NCI-H2107 (cell line): Measurements from ENCODE around the gene BAG5.
A peak's percentile ranks its signal among the peaks of the same experiment; 100 is the strongest.

Source experiments
- DNase-seq: peaks from one replicate; lab custom pipeline; 2025; lab: John Stamatoyannopoulos, UW

BAG5 gene

DNA sequence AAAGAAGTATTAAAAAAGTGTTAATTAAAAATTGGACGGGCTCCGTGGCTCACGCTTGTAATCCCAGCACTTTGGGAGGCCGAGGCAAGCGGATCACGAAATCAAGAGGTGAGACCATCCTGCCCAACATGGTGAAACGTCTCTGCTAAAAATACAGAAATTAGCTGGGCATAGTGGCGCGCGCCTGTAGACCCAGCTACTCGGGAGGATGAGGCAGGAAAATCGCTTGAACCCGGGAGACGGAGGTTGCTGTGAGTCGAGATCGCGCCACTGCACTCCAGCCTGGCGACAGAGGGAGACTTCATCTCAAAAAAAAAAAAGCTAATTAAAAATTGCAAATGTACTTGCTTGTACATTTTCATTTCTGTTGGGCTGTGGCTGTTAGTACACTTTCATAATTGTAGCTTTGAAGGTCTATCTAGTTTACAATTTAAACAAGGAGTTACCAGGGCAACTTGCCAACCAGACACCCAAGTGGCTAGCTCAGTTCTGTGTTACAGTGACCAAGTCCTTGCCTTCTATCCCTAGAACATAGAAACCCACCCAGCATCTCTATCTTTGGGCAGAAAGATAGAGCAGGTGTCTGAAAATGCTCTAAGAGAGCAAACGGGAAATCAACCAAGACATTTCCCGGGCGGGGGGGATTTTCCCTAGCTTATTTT is 1.5 kb upstream of the BAG5 start:
- DNase-seq: no peak

GRCh38 chr14:103563226-103563620 is 766 bp upstream of the BAG5 start:
- no peak for DNase-seq

GRCh38 chr14:103562179-103562428 is 353 bp downstream of the BAG5 start:
- DNase-seq: no peak

- peak; percentile 31 for DNase-seq
Measured at GRCh38 chr14:103561381-103562178, 877 bp downstream of the BAG5 start.

DNA sequence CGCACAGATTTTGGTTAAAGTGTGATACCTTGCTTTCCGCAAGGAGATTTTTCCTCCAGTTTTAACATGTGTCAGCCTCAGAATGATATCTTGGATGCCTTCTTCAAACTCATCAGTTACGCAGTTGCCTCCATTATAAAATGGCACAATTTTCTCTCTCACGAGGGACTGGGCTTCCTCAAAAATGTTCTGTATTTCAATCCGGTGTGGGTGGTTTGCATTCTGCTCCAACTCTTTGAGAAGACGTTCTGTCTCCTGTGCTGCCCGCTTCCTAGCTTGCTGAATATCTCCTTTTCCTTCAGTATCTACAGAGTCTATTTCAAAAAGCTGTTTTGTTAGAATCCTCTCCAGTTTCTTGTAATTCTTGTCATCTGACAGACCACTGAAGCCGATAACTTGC is 1.8 kb downstream of the BAG5 start:
- no peak for DNase-seq

DNA sequence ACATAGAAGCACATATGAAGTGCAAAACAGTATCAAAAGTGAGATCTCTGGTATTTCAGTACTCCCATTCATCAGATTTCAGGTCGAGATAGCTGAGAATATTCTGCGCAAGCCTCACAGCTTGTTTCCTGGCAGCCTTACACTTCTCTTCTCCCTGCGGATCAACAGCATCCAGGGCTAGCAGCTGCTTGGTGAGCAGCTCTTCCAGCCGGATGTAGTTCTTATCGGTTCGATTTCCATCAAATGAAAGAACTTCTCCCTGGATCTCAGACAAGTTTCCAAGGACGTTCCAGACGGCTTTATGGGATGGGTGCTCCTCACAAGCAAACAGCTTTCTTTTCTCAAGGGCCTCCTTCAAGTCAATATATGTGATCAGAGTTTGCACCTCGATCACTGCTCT is 2.7 kb downstream of the BAG5 start:
- DNase-seq: no peak

DNA sequence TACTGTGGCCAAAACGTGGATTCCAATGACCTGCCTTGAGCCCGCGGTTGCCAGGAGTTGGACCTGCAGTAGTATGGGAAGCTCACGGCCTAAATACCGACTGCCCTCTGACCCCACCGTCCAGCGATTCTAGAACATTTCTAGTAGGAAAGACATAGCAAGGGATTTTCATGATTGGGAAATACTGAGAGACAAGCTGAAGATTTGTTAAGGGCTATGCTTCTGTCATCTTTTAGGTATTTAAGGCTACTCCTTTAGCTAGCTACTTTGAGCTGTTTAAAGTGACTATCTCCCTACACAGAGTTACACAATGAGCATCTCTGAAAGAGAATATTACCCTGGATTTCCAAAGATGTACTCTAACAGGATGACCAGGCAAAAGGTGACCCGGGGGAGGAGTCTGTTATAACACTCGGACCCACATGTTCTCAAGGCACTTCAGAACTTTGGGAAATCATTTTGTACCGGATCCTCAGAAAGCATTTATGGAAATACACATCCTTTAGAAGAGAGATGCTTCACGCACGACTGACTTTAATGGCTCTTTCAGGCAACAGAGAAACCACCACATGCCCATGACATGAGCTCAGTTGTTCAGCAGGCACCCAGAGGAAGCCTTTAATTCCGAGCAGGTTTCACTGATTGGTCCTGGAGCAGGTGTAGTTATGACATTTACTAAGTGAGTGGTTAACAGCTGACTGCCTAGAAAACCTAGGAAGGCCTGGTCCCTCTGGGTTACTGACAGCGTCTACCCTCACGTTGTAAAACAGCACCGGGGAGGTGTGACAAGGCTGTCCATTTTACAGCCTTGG is 4.2 kb downstream of the BAG5 start:
- peak; percentile 89 for DNase-seq

DNA sequence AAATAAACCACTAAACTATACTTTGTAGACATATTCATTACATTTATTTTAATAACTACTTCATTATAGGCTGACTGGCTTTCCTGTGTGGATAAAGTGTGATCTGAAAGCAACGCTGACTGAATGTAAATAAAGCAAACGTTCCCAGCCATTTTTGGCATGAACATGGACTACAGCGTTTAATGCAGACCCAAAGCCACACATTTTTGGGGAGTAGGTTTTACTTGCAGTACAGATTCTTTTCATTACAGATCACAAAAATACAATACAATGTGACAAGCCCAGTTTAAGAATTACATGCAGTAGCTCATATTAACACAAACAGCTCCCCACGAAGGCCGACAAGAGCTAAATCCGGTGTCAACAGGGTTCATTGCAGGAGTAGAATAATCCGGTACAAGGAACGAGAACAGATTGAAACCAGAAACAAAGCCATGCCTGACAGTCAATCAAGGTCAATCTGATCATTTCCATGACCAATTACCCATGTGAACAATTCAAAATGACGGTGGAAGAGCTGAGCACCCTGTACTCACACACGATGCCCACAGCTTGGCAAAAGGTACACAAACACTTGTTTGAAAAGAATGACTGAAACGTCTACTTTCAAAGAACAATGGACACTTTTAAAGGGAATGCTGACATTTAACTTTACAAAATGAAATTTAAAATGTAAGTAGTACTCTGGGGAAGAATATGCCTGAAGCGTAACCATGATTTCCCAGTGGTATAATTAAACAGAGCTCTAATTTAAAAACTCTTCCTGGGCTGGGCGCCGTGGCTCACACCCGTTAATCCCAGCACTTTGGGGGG is 5.3 kb downstream of the BAG5 start:
- DNase-seq: no peak

DNA sequence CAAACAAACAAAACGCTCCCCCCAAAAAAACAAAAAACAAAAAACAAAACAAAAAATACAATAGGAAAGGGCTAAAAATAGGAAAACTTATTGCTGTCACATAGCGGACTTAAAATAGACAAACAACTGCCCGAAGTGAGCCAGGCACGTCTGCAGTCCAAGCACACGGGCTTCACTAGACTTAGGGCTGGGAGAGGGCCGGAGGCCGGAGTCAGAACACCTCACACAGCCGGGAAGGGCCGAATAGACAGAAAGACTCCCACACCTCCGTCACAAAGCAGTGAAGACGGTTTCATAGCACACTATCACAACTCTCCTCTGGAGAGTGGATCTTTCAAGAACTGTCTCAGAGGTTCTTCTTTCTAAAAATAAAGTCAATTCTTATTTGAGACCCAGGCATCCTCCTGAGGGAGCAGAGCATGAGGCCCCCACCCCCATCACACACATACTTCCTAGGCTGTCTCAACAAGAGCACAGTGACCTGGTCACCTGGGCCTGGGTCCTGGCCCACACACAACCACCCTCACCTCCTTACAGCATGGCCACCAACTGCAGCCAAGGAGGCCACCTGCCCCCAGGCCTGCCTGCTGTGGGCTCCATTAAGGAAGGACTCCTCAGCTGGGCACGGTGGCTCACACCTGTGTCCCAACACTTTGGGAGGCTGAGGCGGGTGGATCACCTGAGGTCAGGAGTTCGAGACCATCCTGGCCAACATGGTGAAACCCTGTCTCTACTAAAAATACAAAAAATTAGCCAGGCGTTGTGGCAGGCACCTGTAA is 6.7 kb downstream of the BAG5 start:
- DNase-seq: no peak

GRCh38 chr14:103552846-103553210 is 9.6 kb downstream of the BAG5 start:
- no peak for DNase-seq

DNA sequence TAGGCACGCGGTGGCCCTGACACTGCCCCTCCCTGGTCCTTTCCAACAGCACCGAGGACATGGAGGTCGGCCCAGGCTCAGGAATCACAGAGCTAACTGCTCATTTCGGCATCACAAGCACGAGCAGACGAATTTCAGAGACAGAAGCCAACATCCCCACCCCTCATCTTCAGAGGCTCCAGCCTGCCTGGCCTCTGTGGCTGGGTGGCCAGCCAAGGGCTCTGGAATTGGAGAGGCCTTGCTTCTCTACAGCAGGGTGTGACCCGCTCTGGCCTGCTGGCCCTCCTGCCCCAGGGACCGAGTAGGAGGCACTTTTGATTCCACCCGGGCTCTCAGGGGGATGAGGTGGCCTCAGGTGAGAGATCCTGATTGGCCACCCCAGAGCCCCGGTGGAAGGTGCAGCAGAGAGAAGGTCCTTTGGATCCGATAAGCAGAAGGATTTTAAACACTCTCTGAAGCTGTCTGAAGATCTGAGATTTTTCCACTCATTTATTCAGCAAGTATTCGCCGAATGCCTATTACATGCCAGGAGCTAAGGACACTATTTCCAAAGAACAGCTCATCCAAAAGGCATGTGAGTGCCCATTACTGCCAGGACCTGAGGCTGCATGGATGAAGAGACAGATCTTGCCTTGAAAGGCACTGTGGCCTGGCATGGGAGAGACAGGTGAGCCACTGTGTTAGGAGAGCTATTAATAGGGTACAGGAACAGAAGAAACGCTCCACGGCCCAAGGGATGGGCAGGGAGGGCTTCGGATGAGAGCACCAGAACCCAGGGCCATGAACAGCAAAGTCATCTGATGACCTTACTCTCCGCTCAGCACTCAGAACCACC is 10.2 kb downstream of the BAG5 start:
- DNase-seq: no peak

GRCh38 chr14:103551338-103551762 is 11.1 kb downstream of the BAG5 start:
- DNase-seq: no peak

DNA sequence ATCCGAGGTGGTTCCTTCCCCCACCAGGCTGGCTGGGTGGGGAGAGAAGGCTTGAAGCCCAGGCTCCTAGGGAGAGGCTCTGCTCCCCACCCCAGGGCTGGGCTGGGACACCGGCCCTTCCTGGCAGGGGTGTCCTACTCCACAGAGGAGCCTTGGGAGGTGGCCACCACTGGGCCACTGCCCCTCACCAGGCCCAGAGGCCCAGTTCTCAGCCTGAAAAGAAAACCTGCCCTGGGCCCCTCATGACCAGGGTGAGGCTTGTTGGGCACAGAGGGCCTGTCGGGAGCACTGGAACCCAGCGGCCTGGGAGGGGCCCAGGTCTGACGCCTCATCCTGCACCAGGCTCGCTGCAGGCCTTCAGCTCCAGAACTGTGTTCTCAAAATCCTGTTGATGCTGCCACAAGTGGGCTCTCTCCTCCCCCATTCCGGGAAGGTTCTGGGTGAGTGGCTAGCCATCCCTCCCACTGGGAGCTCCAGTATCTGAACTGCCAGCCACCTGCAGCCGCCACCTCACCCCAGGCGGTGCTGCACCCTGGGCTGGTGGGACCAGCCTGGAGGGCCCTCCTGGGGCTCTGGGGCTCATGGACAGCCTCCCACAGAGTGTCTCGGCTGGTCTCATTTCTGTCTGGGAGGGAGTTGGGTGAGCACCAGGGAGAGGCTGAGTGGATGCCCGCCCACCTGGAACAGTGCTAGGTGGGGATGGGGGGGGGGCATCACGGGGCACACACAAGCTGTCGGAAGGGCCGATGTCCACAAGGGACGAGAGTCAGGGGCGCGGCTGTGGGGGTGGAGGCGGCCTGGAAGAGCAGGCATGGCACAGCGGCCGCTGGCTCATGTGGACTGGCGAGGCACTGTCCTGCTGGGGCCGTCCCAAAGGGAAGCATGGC is 11.8 kb downstream of the BAG5 start:
- peak; percentile 90 for DNase-seq

DNA sequence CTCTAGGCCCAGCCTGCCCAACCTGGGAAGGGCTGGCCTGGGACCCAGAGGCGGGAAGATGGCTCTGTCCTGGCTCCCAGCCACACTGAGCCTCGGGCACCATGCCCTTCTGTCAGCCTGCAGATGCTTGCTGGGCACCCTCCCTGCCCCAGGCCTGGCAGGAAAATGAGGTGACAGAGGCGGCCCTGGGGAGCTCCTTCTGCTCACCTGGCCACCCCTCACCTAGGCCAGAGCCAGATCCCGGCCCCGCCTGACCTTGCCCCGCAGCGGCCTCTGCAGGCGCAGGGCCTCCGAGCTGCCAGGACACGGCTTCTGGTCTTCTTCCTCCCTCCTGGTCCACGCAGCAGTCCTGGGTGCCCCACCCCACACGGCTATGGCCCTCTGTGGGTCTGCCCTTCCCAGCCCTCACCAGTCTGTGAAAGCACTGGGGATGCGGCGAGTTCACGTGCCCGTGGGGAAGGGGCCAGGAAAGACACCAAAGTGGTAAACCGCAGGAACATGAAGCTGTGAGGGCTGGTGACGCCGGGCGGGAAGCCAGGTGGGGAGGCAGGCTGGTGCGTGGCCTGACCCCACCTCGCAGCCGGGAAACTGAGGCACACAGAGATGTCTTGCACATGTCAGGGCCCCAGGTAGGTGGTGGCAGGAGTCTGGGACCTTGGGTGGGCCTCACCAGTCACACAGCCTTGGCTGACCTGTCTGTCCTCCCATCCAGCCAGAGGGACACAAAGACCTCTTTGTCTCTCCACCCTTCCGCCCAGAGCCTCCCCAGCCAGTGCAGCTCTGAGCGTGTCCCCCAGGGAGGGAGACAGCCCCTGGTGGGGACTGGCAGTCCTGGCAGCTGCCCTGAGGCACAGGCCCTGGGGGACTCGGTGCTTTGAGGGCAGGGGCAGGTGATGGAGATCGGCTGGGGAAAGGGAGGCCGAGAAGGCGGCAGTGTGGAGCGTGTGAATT is 12.8 kb downstream of the BAG5 start:
- DNase-seq: no peak

DNA sequence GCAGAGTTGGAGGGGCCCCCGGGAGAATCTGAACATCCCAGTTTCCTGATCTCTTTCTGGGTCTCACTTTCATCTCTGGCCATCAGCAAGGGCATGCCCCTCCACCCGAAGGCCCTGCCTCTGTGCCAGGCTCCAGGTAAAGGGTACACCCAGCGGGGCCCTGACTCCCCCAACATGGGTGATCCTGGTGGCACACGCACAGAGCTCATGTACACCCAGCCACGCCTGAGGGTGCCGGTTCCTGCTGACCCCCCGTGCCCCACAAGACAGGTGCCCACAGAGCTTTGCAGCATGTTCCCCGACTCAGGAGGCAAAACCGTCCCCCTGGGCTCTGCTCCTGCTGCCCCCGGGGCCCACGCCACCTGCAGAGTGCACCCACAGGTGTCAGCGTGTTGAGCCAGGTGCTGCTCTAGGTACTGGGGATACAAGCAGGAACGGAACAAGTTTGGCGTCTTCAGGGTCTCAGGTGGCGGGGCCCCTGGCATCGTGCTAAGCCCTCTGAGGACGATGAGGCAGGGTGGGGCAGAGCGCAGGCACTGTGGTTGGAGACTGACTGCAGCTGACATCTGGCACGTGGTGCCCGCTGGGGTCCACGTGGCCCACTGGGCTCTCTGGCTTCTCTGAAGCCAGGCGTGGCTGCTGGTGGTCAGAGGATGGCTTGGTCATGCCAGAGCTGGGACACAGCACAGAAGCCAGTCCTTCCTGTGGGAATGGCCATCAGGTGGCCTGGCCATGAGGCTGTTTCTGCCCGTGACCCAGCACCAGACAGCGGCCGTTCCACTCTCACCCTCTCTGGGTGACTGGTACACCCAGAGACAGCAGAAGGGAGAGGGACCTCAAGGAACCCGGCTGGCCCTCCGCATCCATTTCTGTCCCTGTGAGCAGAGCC is 13.8 kb downstream of the BAG5 start:
- no peak for DNase-seq

DNA sequence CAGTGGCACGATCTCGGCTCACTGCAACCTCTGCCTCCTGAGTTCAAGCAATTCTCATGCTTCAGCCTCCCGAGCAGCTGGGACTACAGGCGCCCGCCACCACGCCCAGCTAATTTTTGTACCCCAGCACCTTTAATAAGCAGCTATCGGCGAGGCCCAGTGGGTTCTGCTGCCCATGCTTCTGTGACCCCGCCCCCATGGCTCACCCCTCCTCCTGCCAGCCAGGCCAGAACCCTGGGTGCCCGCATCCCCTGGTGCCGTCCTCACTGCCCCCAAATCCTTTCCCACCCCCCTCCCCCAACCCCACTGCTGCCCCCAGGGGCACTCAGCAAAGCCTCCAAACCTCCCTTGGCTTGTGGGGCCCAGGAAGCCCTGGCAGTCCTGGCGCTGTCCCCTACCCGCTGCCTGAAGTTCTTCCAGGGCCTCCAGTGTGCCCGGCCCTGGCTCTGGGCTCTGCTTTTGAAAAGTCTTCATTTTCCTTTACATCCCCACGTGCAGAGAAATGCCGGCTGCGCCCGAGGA is 14.5 kb downstream of the BAG5 start:
- no peak for DNase-seq

DNA sequence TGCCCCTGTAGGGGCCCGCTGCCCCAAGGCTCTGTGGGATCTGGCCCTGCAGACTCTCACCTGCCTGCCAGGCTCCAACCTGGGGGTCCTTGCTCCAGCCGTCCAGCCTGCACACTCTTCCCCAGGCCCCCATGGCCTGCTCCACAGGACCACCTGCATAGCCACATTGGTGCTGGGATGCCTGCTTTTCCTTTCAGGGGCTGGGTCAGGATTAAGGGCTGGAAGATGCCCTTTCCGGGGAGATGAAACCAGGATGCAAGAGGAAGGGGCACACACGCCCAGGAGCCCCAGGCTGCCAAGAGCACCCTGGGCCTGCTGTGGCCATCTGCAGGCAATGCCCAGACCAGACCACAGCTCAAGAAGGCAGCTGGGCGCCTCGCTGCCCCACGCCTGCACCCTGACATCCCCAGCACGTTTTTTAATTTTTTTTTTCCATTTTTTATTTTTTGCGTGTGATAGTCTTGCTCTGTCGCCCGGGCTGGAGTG is 15.0 kb downstream of the BAG5 start:
- no peak for DNase-seq
